Neuron (in vitro differentiated cells): ENCODE data around the gene DUOXA2.
"Not testable (repeated sequence)": the region's sequence is repeated elsewhere in the genome, so short reads cannot be mapped to it uniquely, and the experiment has no call there.

Experiments used
- H2AFZ ChIP-seq: one replicate; pipeline ENCODE4 v1.6.1; 2013; ENCODE audit warnings: low read depth, mild to moderate bottlenecking, inconsistent platforms, low read length, moderate library complexity
- H3K27me3 ChIP-seq: one replicate; pipeline ENCODE4 v1.6.1; 2013; ENCODE audit warnings: low read length; ENCODE audit not compliant: insufficient read depth
- H3K36me3 ChIP-seq: one replicate; pipeline ENCODE4 v1.6.1; 2013; ENCODE audit warnings: low read length; ENCODE audit not compliant: insufficient read depth
- H3K4me1 ChIP-seq: one replicate; pipeline ENCODE4 v1.6.1; 2013; ENCODE audit warnings: low read length; ENCODE audit not compliant: insufficient read depth
- H3K4me3 ChIP-seq: 2 replicates; pipeline ENCODE4 v1.5.1; 2013; ENCODE audit warnings: mild to moderate bottlenecking, low read length, moderate library complexity
- H3K9me3 ChIP-seq: one replicate; pipeline ENCODE4 v1.6.1; 2013; ENCODE audit warnings: low read length

DUOXA2 gene

DNA sequence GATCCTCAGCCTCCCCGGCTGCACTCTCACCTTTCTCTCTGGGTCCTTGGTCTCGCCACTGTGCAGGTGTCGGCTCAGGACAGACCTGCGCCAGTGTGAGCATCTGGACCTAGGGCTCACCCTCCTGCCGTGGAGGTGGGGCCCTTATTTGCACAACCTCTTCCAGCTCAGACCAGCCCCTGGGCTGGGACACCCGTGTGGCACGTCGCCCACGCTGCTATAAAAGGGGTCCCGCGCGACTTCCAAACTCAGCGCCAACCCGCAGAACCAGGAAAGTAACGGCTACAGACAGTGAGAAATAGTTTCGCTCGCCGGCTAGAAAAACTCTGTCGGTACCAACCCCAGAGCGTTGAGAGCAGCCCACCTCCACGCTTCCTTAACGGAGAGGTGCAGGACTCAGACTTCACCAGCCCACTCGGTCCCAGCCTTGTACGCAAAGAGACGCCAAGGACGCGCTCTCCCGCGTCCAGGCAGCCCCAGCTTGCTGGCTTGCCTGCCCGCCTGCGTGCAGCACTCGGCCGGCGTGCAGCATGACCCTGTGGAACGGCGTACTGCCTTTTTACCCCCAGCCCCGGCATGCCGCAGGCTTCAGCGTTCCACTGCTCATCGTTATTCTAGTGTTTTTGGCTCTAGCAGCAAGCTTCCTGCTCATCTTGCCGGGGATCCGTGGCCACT is at the start of gene DUOXA2, which contains the start of gene DUOX2:
DUOXA2 (plus strand) TSS at position 251 of the 675 bp plus-strand sequence; CDS start at position 531, 280 bp downstream.
DUOX2 (minus strand) TSS at position 97 of the 675 bp plus-strand sequence. CDS start 761 bp downstream, outside the sequence.
- H2AFZ ChIP-seq: no peak within 1 kb of the TSS
- no peaks in the 10 kb centered on the region for H3K9me3 ChIP-seq
- peaks cover 6% of the 10 kb centered on the region for H3K4me1 ChIP-seq
- H3K27me3 ChIP-seq: peaks cover 81% of the 10 kb centered on the region
- H3K36me3 ChIP-seq: no peaks in the 10 kb centered on the region
- H3K4me3 ChIP-seq: peak within 1 kb of the TSS; percentile 12

DNA sequence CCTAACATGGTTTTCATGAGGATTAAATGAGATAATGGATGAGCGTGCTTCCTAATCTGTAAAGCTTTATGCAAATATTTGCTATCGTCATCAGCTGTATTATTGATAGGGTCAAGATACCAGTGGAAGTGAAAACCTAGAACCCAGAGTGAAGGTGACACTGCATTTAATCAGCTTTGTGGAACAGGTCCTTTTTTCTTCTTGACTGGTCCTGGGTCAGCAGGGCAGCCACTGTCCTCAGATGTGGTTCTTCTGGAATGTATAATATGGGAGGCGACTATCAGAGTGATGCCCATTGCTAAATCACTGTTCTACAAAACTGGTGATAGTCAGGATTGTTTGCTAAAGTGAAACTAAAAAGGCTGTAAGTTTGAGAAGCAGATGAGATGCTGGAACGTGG is 49.7 kb upstream of the DUOXA2 start:
- H3K4me1 ChIP-seq: no peaks in the 10 kb centered on the region
- peaks cover 17% of the 10 kb centered on the region for H3K36me3 ChIP-seq
- no peak overlapping the region for H2AFZ ChIP-seq
- H3K27me3 ChIP-seq: no peaks in the 10 kb centered on the region
- no peak overlapping the region for H3K4me3 ChIP-seq
- H3K9me3 ChIP-seq: peaks cover 3% of the 10 kb centered on the region

DNA sequence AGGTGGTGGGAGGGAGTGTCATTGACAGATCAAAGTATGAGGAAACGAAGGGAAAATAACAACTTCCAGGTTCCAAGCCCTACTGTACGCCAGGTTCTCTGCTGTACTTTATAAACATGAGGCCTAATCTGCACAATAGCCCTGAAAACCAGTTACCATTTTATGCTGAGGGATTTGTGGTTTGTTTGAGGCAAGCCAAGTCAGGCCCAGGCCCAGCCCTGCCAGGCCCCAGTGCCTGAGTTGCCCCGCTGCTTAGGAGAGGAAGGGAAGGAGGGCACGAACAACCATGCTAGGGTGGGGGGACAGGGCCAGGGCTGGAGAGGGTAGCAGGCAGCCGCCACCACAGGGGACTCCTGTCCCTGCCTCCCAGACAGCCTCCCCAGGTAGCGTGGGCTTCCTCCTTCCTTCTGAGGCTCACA is 44.2 kb upstream of the DUOXA2 start:
- H3K9me3 ChIP-seq, H3K4me3 ChIP-seq, H3K36me3 ChIP-seq, H3K4me1 ChIP-seq, H3K27me3 ChIP-seq, H2AFZ ChIP-seq: not testable (repeated sequence)

DNA sequence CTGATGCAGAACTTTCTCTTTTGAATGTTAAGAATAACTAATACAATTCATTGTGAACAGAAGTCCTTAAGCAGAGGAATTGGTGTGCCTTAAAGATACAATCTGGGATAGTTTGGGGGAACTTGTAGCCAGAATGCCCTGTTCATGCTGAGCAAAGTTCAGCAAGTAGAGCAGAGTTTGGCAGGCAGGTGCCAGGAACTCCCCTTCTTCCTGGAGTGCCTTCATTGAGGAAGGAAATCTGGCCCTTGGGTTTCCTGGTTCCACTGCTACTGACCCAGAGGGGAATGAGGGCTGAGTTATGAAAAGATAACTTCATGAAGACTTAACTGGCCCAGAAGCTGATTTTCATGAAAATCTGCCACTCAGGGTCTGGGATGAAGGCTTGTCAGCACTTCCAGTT is 40.5 kb upstream of the DUOXA2 start:
- H3K9me3 ChIP-seq, H3K27me3 ChIP-seq: not testable (repeated sequence)

DNA sequence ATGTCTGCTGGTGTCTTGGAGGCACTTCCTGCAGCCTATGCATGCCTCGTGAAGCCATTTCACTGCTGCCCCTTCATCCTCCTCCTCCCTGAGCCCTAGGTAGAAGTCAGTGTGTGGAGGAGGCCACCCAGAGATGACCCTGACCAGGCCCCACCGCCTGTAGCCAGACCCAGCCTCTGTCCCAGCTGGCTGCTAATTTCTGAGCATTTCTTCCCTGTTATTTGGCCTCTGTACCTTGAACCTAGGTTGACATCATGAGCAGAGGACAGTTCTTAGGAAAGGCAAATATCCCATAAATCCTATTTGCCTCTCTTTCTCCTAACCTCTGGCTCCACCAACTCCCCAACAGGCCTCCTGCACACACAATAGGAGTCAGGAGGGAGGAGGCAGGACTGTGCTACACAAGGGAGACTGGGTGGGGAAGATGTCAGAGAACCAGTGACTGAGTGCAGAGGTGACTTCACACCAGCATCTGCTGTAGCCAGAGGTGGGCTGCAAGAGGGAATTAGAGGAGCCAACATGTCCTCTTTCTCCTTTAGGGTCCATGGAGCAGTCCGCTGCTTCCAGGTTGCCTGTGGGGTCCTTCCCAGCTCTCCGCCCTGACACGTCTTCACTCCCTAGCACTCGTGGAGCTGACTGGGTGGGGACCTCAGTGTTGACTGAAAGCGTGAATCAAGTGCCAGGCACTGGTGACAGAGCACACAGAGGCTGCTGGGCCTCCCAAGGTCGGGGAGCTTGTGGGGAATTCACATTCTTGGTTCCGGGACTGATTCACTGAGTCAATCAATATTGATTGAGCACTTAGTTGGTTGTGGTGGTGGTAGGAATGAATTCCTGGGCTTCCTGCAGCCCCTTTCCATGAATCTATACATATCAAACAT is 38.4 kb upstream of the DUOXA2 start:
- H3K4me3 ChIP-seq, H3K4me1 ChIP-seq, H3K9me3 ChIP-seq, H2AFZ ChIP-seq, H3K36me3 ChIP-seq, H3K27me3 ChIP-seq: not testable (repeated sequence)

More for the DNA sequence above, 40.5 kb upstream of the DUOXA2 start:
- not testable (repeated sequence) for H3K36me3 ChIP-seq, H3K4me3 ChIP-seq, H2AFZ ChIP-seq, H3K4me1 ChIP-seq

DNA sequence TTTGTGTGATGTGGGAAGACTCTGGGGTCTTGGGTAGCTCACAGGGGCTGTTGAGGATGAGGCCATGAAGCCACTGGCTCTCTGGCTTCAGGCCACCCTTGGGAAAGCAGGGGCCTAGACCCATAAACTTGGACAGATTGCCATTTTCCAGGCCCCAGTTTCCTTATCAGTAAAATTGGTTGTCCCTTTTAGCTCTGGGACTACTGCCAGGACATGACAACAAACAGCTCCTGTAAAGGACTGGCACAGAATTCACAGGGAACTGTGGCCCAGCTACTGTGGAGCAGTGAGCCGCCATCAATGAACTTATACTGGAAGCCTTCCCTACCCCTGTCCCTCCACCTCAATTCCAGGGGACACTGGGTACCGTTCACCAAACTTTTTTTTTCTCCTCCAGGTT is 36.7 kb upstream of the DUOXA2 start:
- not testable (repeated sequence) for H2AFZ ChIP-seq, H3K4me1 ChIP-seq, H3K27me3 ChIP-seq, H3K36me3 ChIP-seq, H3K9me3 ChIP-seq, H3K4me3 ChIP-seq

DNA sequence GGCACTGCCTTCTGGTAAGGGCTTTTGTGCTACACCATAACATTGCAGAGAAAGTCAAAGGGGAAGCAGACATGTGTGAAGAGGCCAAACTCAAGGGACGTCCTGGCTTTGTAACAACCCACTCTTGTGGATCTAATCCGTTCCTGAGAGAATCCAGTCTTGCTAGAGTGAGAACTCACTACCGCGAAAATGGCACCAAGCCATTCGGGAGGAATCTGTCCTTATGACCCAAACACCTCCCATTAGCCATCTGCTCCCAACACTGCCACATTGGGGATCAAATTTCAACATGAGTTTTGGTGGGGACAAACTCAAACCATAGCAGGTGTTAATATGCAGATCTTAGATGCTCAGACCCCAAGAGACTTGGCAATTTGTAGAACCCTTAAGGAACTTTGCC is 34.9 kb upstream of the DUOXA2 start:
- not testable (repeated sequence) for H3K36me3 ChIP-seq, H2AFZ ChIP-seq

DNA sequence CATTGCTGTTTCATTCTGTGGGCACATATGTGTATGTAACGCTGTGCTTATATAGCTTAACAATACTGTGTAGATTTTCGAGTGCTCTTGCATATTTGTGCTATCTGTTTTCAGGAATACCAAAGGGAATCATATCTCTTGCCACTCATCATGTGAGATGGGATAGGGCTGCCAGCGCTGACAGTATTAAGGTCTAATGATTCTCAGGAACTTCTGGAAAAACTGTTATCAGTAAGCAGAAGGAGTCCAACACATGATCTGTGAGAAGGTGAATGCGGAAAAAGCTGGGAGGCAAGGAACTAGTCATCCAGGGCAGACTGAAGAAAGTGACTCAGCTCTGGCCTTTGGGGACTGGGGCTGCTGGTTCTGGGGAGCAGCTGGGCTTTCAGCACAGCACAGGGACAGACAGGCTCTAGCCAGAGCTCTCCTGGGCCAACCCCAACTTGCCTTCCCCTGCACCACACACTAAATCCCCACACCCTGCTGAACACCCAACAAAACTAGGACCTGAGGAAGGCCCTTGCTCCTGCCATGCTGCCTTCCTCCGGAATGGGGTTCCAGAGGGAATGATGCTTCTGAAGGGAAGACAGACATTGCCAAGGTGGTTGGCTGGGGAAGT is 34.4 kb upstream of the DUOXA2 start:
- not testable (repeated sequence) for H3K27me3 ChIP-seq, H3K9me3 ChIP-seq, H2AFZ ChIP-seq, H3K4me3 ChIP-seq, H3K36me3 ChIP-seq, H3K4me1 ChIP-seq

More for the DNA sequence above, 34.9 kb upstream of the DUOXA2 start:
- not testable (repeated sequence) for H3K9me3 ChIP-seq, H3K4me3 ChIP-seq, H3K4me1 ChIP-seq, H3K27me3 ChIP-seq

DNA sequence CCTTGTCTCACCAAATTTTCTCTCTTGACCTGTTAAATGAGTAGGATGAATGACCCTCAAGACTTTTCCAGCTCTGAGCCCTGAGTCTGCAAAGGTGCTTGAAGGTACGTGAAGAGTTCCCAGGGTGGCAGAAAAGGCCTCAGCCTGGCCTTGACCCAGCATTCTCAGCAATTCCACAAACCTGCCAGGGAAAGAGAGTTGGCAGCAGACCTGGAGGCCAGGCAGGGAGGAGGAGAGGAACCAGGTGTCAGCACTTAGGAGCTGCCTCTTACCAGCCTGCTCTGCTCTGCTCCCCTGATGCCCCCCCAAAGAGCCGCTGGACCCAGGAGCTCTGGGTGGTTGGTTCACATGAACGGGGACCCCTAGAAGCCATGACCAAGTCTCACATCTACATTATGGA is 33.5 kb upstream of the DUOXA2 start:
- H3K9me3 ChIP-seq, H2AFZ ChIP-seq, H3K4me1 ChIP-seq, H3K4me3 ChIP-seq, H3K27me3 ChIP-seq, H3K36me3 ChIP-seq: not testable (repeated sequence)

DNA sequence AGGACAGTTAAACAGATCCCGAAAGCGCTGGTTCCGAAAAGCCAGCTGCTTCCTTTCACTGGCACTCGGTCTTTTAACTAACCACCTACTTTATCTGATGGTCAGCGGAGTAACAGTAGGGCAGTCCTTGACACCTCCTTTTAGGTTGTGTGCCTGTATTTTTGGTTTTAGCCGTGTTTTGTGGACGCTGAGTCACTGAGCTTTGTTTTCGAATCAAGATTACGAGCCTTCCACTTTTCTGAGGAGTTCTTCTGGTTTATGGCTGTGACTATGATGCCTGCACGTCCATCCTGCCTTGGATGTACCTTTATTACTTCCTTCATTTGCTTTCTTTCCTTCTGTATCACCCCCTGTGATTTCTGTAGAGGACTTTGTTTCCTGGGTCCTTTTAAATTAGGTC is 31.7 kb upstream of the DUOXA2 start:
- H2AFZ ChIP-seq, H3K27me3 ChIP-seq, H3K36me3 ChIP-seq, H3K4me3 ChIP-seq, H3K4me1 ChIP-seq, H3K9me3 ChIP-seq: not testable (repeated sequence)

DNA sequence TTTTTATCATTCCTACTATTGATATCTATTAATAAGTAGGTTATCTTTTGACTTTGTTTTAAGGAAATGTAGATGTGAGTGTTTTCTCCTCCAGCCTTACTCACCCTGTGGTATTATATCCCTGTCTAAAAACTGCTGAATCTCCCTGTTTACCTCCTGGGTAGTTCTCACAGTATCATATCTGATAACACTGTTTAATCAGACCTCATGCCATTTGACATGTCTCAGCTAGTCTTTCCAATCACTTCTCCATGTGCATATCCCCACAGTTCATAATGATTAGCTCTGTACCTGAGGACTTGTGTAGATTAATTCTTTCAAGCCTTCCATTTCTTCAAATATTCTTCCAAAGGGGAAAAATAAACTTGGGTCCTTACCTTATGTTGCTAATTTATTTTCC is 30.9 kb upstream of the DUOXA2 start:
- Histone ChIP-seq H3K9me3 (no peaks in the 10 kb centered on the region), H2AFZ (no peak overlapping the region), H3K4me3 (no peak overlapping the region), H3K36me3 (no peaks in the 10 kb centered on the region), H3K4me1 (no peaks in the 10 kb centered on the region), H3K27me3 (peaks cover 2% of the 10 kb centered on the region)

DNA sequence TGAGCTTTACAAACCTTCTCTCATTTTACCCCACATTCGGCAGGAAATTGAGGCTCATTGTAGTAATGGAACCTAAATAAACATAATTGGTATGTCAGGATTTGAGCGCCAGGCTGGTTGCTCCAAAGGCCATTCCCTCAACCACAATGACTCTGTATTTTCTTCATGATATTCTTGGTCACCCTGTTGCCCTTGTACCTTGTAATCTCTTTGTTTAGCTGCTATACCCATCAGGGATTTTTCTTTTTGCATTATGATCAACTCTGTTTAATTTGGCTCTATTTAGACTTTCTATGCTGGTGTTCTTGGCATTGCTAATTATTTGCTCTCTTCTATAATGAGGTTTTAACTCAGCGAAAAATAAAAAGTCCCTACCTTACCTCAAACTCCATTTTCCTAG is 30.0 kb upstream of the DUOXA2 start:
- no peaks in the 10 kb centered on the region for H3K9me3 ChIP-seq
- H3K27me3 ChIP-seq: peaks cover 6% of the 10 kb centered on the region
- H3K4me3 ChIP-seq: no peak overlapping the region
- H3K4me1 ChIP-seq: no peaks in the 10 kb centered on the region
- no peak overlapping the region for H2AFZ ChIP-seq
- H3K36me3 ChIP-seq: no peaks in the 10 kb centered on the region

DNA sequence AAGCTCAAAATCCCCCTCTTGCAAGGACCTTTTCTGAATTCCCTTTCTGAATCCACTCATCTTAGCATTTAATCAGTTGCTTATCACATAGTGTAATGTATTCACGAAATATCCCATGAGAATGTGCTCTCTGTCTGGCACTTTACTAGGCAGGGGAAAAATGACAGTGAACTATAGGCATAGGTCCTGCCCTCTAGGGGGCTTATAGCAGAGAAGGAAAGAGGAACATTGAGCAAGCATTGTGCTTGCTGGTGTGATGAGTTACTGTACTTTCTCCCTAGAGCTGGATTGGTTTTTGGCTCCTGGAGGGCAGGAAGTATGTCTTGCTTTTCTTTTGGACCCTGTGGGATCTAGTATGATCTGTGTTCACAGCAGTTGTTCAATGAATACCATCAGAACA is 26.6 kb upstream of the DUOXA2 start:
- no peak overlapping the region for H3K4me3 ChIP-seq
- H3K4me1 ChIP-seq: no peaks in the 10 kb centered on the region
- no peaks in the 10 kb centered on the region for H3K9me3 ChIP-seq
- H3K27me3 ChIP-seq: peaks cover 12% of the 10 kb centered on the region
- H3K36me3 ChIP-seq: no peaks in the 10 kb centered on the region
- no peak overlapping the region for H2AFZ ChIP-seq
